NCI-H1105 treated with DMSO at 0.1 percent for 48 hours (cell line): ENCODE data around the gene NUDT11.
"Not testable (repeated sequence)": the region's sequence is repeated elsewhere in the genome, so short reads cannot be mapped to it uniquely, and the experiment has no call there.

Experiments
- DNase-seq: peaks from one replicate; lab custom pipeline; 2025; lab: John Stamatoyannopoulos, UW

NUDT11 gene

GRCh38 chrX:51496501-51497291 is at the start of gene NUDT11:
Gene NUDT11 (minus strand): TSS chrX:51496592. CDS start chrX:51496444, 148 bp downstream.
- peak; percentile 48 for DNase-seq

- DNase-seq = no peak
Measured at GRCh38 chrX:51520393-51520792, 24.0 kb upstream of the NUDT11 start.

- not testable (repeated sequence) for DNase-seq
Measured at GRCh38 chrX:51519131-51519530, 22.7 kb upstream of the NUDT11 start.

GRCh38 chrX:51507551-51507950 is 11.2 kb upstream of the NUDT11 start:
- no peak for DNase-seq

- not testable (repeated sequence) for DNase-seq
Measured at GRCh38 chrX:51495701-51496488, 497 bp downstream of the NUDT11 start.

- DNase-seq = no peak
Measured at GRCh38 chrX:51494409-51494808, 2.0 kb downstream of the NUDT11 start.

GRCh38 chrX:51487960-51488267 is 8.5 kb downstream of the NUDT11 start:
- no peak for DNase-seq

GRCh38 chrX:51484616-51485015 is 11.8 kb downstream of the NUDT11 start:
- DNase-seq = no peak

GRCh38 chrX:51482411-51482810 is 14.0 kb downstream of the NUDT11 start:
- DNase-seq = not testable (repeated sequence)

GRCh38 chrX:51476930-51477329 is 19.5 kb downstream of the NUDT11 start:
- no peak for DNase-seq

GRCh38 chrX:51463322-51463721 is 33.1 kb downstream of the NUDT11 start:
- DNase-seq = no peak

GRCh38 chrX:51461053-51462044 is 35.0 kb downstream of the NUDT11 start:
- peak; percentile 8 for DNase-seq

GRCh38 chrX:51459125-51459524 is 37.3 kb downstream of the NUDT11 start:
- DNase-seq = no peak

- DNase-seq = no peak
Measured at GRCh38 chrX:51456814-51457213, 39.6 kb downstream of the NUDT11 start.

- no peak for DNase-seq
Measured at GRCh38 chrX:51456246-51456645, 40.1 kb downstream of the NUDT11 start.

GRCh38 chrX:51440365-51440764 is 56.0 kb downstream of the NUDT11 start:
- no peak for DNase-seq
